IPS-NIHi11 (cell line): ENCODE measurements around the gene FBXO47.

ENCODE experiments used
- DNase-seq: peaks from one replicate; pipeline ENCODE4 v3.0.0; 2012; ENCODE audit warnings: mixed read lengths, low spot score

The FBXO47 gene, protein sequence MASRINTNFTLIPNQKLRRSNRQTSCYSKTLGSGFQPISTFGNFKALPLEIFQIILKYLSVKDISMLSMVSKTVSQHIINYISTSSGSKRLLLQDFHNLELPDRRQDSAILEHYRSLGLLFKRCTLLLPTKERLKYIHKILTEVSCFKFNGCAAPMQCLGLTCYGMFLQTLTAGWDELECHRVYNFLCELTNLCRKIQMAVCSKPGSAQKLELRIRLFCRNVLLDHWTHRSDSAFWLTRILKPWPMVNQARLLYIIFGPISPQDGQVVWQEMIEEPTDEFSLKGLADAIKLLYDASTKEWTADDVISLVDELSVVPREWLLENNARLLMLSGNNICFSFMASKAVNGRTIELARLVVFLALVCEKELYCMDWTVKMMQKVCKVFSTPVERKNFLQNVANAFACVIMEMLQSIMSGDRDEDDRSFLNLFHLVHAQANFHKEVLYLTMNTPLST

DNA sequence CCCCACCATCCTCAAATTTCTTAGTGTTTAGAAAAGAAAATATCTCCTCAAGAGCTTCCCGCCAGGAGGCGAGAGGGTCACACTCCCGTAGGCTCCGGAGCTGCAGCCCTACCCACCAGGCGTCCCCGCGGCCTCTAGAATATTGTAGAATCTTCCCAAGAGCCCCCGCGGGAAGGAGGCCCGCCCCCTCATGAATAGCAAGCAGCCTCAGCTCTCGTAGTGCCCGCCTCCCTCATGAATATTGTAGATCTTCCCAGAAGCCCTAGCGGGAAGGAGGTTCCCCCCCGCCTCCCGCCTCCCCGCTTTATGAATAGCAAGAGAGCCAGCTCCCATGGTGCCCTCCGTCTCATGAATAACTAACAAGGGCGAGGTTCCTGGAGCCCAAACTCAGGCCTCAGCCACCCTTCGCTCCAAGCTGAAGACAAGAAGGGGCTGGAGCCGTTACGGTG lies at the start of gene FBXO47:
Gene FBXO47, minus strand, starts transcription at position 114 of the 449 bp plus-strand sequence. CDS start 4,378 bp downstream, outside the sequence.
- DNase-seq, result peak; percentile 80

DNA sequence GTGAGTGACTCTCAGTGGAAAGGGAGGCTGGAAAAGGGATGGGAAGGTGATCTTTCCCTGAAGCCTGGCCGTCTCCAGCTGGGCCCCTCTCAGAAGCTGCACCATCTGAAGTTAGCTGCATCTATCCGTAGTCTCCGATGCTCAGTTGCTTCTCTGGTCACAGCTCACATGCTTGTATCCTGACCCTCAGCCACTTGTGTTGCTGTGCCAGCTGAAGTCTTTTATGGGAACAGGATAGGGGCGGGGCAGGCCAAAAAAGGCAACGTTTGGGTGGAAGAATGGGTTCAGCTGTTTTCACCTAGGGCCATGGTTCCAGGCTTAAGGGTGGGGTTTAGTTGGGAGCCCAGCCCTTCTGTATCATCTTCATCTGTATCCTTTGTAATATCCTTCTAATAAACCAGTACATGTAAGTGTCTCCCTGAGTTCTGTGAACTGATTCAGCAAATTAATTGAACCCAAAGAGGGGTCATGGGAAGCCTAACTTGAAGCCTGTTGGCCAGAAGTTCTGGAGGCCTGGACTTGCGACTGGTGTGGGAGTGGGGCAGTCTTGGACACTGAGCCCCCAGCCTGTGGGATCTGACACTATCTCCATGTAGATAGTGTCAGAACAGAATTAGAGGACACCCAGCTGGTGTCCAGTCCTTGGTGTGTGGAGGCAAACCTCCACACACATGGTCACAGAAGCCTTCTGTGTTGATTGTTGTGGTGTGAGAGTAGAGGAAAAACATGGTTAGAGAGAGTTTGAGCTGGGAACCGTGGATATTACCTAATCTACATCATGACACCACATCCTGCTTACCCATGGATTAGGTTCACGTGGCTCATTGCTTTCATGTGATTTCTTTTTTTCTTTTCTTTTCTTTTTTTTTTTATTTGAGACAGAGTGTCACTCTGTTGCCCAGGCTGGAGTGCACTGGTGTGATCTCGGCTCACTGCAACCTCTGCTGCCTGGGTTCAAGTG lies 49.3 kb upstream of the FBXO47 start:
- DNase-seq, result no peak

DNA sequence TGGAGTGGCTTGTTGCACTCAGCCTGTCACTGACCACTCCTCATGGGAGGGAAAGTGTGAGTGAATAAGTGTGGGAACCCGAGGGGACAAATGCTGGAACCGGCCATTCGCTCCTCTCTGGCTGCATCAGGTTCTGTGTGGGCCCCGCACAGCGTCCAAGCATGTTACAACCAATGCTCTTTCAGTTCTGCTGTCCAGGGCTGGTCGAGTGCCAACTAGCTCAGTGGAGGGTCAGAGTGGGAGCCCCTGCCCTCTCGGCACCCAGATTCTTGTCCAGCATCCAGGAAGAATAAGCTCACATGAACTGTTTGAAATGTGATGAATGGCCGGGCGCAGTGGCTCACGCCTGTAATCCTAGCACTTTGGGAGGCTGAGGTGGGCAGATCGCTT lies 48.3 kb upstream of the FBXO47 start:
- no peak for DNase-seq

GRCh38 chr17:39014795-39015545 lies 47.8 kb upstream of the FBXO47 start:
- no peak for DNase-seq

DNA sequence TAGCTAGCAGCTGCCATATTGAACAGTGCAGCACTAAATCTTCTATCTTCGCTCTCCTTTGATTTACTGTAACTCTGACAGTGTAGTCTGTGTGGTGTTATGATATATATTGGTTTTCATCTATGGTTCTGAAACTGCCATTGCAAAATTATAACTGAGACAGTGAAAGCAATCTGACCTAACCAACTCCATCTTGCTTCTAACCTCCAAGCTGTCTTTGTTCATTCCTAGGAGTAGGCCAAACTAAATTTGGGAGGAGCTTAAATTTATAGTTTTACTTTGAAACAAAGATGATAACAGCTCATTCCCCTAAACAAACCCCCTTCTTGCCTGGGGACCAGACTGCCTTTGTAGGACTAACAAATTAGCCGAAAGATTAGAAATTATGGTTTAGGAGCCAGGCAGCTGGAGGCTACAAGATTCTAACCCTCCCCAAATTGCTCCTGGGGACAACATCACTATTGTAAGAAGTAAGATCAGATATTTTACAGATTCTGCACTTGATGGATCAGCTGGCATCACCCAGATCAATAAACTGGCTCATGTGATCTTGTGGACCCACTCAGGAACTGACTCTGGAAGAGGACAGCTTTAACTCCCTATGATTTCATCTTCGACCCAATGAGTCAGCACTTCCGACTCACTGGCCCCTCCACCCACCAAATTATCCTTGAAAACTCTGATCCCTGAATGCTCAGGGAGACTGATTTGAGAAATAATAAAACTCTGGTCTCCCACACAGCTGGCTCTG lies 47.0 kb upstream of the FBXO47 start:
- DNase-seq, result no peak

GRCh38 chr17:39012725-39013124 lies 45.5 kb upstream of the FBXO47 start:
- DNase-seq, result no peak

GRCh38 chr17:39011907-39012468 lies 44.8 kb upstream of the FBXO47 start:
- DNase-seq, result peak; percentile 58

GRCh38 chr17:39009581-39010001 lies 42.4 kb upstream of the FBXO47 start:
- no peak for DNase-seq

GRCh38 chr17:39008633-39009032 lies 41.4 kb upstream of the FBXO47 start:
- no peak for DNase-seq

GRCh38 chr17:39002991-39003715 lies 36.0 kb upstream of the FBXO47 start:
- DNase-seq, result no peak

- DNase-seq, result peak; percentile 41
These were observed 34.8 kb upstream of the FBXO47 start for GRCh38 chr17:39001703-39002637.

GRCh38 chr17:39000021-39000601 lies 32.9 kb upstream of the FBXO47 start:
- no peak for DNase-seq

DNA sequence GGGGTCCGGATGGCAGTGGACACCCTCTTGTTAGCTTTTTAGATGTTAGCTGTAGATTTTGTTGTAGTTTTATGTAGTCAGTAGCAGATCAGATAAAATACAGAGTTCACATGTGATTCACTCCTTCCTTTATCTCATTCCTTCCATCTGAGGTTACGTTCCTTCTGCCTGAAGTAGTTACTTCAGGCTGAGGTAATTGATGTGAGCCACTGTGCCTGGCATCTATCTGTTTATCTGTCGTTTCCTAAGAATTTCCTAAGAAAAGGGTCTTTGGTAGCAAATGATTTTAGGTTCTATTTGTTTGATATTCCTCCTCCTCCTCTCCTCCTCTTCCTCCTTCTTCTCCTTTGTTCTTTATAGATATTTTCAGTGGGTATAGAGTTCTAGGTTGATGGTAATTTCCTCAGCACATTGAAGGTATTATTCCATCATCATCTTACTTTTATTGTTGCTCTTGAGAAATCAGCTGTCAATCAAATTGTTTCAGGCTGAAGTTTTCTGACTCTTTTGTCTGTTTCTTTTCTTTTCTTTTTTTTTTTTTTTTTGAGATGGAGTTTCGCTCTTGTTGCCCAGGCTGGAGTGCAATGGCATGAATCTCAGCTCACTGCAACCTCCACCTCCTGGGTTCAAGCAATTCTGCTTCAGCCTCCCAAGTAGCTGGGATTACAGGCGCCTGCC lies 29.6 kb upstream of the FBXO47 start:
- DNase-seq, result no peak

DNA sequence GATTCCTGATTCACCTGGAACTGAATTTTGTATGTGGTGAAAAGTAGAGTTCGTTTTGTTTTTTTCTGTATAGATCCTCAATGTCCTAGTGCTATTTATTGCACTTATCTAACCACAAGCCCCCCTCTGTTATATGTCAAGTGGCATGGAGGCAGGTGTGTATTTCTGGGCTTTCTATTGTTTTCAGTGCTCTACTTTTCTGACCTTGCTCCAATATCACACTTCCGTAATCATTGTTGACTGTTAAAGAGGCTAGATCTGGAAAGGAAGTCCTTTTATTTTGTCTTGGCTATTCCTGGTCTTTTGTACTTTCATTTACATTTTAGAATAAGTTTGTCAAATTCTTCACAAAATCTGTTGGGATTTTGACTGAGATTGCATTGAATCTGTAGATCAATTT lies 26.8 kb upstream of the FBXO47 start:
- no peak for DNase-seq

- DNase-seq, result no peak
These were observed 17.5 kb upstream of the FBXO47 start for GRCh38 chr17:38984666-38985065.

GRCh38 chr17:38982858-38983746 lies 15.9 kb upstream of the FBXO47 start:
- DNase-seq, result peak; percentile 80

- DNase-seq, result no peak
These were observed 14.4 kb upstream of the FBXO47 start for GRCh38 chr17:38981636-38982035.
